NCI-H2107 treated with DMSO at 0.1 percent for 48 hours (cell line): Measurements from ENCODE around the gene DCAF11.

Source experiments
- DNase-seq: peaks from one replicate; lab custom pipeline; 2025; ENCODE audit not compliant: unreplicated experiment; lab: John Stamatoyannopoulos, UW

Gene DCAF11

GRCh38 chr14:24078146-24078545 lies 36.4 kb upstream of the DCAF11 start:
- DNase-seq = peak; percentile 47

DNA sequence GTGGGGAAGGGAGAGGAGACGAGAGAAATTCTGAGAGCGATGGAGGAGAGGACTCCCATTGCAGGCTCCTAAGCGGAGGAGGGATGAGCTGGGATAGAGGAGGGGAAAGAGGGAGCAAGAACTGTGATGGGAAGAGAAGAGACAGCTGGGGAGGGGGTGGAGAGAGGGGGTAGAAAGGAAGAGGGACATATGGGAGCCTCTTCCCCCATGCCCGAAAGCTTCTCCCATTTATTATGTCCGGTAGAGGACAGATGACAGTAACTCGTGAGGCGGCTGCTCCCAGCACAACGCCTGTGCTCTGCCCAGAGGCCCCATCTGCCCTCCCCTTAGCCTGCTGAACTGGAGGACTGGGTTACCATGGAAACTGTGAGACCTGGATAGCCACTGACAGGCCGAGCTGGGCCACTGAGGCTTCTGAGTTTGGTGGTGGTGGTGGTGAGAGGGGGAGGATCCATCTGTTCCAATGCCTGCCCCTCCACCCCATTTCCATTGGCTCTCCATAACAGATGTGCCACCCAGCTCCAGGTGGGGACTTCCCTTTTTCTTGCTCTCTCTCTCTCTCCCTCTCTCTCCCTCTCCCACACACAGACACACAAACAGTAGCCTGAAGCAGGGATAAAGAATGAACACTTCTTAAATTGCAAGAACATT lies 35.0 kb upstream of the DCAF11 start:
- no peak for DNase-seq

GRCh38 chr14:24080142-24080530 lies 34.4 kb upstream of the DCAF11 start:
- DNase-seq = no peak

DNA sequence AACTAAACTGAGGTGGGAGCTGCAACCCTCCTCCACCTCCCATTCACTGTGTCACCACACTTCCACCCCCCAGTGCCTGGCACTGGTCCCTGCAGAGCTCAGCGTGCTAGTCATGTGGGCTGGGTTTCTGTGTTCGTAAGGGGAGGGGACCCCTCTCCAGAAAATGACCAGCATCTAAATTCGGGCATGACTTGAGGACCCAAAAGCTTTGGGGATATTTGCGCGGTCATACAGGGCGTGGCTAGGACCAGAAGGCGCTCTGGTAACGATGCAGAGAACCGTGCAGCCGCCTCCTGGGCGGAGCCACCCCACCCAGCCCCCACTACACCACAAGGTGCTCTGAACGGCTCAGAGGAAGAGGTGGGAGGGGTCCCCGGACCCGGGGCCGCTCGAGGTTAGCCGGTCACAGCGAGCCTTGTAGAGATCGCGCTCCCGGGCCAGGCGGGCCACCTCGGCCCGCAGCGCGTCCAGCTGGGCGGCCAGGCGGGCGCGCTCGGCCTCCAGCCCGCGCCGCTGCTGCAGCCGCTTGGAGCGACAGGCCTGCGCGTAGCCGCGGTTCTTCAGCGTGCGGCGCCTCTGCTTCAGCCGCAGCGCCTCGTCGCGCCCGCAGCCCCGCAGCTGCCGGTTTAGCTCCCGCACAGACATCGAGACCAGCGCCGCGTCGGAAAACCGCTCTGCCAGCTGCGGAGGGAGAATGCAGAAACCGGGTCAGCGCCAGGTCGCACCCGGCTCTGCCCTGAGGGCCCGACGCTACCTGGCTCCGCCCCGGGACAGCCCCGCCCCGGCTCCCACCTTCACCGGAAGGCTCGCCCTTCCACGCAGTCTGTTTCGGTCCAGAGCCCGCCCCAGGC lies 33.5 kb upstream of the DCAF11 start:
- DNase-seq = peak; percentile 63

- DNase-seq = no peak
Measured at GRCh38 chr14:24081739-24082211, 32.8 kb upstream of the DCAF11 start.

GRCh38 chr14:24082411-24083080 lies 32.0 kb upstream of the DCAF11 start:
- DNase-seq = no peak

GRCh38 chr14:24083462-24083861 lies 31.1 kb upstream of the DCAF11 start:
- no peak for DNase-seq

- no peak for DNase-seq
Measured at GRCh38 chr14:24084440-24084839, 30.1 kb upstream of the DCAF11 start.

GRCh38 chr14:24085215-24085614 lies 29.4 kb upstream of the DCAF11 start:
- no peak for DNase-seq

- no peak for DNase-seq
Measured at GRCh38 chr14:24086193-24086955, 28.2 kb upstream of the DCAF11 start.

DNA sequence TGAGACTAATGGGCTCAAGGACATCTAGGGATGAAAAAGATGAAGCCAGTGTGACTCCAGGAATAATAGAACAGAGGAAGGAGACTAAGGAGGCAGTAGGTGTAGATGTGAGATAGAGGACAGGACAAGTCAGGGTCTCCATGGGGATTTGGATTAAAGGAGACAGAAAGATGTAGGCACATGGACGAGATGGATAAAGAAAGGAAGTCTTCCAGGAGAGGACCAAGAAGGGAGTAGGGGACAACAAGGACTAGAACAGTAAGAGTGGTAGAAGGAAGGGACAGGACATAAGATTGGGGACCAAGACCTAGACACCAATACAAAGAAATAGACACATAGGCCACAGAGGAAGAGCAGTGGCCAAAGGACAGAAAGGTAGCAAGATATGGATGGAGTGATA lies 27.6 kb upstream of the DCAF11 start:
- no peak for DNase-seq

- no peak for DNase-seq
Measured at GRCh38 chr14:24088095-24088494, 26.5 kb upstream of the DCAF11 start.

DNA sequence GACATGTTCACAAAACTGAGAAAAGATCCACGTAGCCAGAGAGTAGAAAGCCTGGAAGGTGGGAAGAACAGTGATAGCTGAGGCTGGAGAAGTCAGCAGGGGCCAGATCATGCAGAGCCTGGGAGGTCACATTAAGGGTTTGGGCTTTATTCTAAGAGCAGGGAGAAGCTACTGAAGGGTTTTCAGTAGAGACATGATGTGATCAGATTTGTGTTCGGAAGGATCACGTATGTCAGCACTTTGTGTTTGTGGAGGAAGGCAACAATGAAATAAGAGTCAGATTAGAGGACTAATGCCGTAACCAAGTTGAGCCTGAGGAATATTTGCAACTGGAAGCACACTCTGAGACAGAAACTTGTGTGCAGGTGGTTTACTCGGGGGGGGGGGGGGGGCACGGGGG lies 24.7 kb upstream of the DCAF11 start:
- DNase-seq = no peak

GRCh38 chr14:24092110-24092504 lies 22.5 kb upstream of the DCAF11 start:
- DNase-seq = no peak

GRCh38 chr14:24092505-24093206 lies 21.9 kb upstream of the DCAF11 start:
- no peak for DNase-seq

GRCh38 chr14:24093207-24093900 lies 21.2 kb upstream of the DCAF11 start:
- no peak for DNase-seq

DNA sequence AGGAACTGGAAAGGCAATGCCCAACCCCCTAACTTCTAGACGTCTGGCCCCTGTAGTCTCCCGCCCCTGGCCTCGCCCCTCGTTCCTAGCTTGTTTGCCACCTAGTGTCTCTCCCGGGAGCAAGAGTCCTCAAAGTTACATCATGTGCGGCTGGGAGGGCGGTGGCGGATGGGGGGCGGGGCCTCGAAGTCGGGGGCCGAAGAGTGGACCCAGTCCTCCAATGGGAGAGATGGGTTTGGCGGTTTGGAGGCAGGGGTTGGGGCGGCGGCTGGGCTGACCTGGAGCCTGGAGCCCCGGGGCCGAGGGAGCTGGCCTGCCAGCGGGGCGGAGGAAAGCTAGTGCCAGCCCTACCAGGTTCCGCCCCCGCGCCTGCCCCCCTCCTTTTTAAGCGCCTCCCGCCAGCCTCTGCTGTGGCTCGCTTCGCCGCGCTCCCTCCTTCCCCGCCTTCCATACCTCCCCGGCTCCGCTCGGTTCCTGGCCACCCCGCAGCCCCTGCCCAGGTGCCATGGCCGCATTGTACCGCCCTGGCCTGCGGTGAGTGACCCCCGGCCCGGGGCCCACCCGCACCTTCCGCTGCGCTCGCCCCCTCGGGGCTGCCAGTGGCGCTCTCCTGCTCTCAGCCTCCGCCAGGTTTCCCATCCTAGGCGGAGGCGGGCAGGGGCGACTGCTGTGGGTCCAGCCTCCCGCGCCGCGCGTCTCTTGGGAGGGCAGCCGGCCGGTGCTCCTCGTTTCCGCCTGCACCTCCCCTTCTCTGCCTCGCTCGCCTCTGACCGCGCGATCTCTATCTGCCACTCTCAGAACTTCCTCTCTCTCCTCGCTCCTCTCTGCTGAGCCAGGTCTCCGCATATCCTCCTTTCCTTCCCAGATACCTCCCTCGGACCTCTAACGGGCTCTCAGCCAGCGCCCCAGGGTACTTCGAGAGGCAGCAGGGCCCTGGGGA lies 20.4 kb upstream of the DCAF11 start, which contains the start of gene PCK2:
Gene PCK2 (plus strand): TSS at position 411 of the 940 bp plus-strand sequence. CDS start 95 bp downstream, at position 506.
- peak; percentile 92 for DNase-seq

DNA sequence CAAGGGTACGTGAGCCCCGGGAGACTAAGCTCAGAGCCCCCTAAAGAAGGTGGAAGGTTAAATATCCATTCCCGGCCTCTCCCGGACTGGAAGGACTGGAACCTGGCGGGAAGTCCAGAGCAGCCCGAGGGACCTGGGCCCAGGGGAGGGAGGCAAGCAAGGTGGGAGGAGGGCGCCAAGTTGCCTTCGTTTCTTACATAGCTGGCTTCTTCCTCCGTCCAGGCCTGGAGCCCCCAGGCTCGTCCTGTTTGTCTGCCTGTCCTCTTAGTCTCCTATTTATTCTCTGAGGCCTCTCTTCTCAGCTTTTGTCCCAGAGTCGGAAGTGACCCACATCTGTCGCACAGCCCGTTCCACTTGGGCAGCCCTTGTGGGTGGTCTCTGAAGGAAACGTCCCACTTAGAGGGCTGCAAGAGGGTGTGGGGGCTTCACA lies 19.7 kb upstream of the DCAF11 start:
- no peak for DNase-seq
